Measurements from ENCODE around the gene ZBTB7C. TPM values are rescaled to one million over a fixed set of nuclear protein-coding genes. Genes with fewer than 3 reads are reported as not detected.

ZBTB7C gene
- total RNA-seq, 1 donor from 2014 or later = 7.4 TPM

GRCh38 chr18:48061781-48062570 is 347.2 kb downstream of the ZBTB7C start:
- Mint-ChIP-seq H3K27me3 (ENCODE audit: low read depth) (peaks cover 8% of the 10 kb centered on the region), H3K27ac (no peak overlapping the region), H3K9me3 (peaks cover 3% of the 10 kb centered on the region), H3K4me3 (no peak overlapping the region), H3K36me3 (no peaks in the 10 kb centered on the region), H3K4me1 (peaks cover 44% of the 10 kb centered on the region)
- TF ChIP-seq CTCF (IDR thresholded peaks at IDR 0.05; ENCODE audit: unreplicated experiment) = no peak
- no peak for DNase-seq (ENCODE audit: low spot score in 2 of 2, unreplicated experiment in 2 of 2)

- Mint-ChIP-seq H3K27ac (no peak overlapping the region), H3K4me1 (peaks cover 37% of the 10 kb centered on the region), H3K27me3 (ENCODE audit: low read depth) (peaks cover 10% of the 10 kb centered on the region), H3K9me3 (peaks cover 3% of the 10 kb centered on the region), H3K4me3 (no peak overlapping the region), H3K36me3 (no peaks in the 10 kb centered on the region)
- no peak for DNase-seq (ENCODE audit: low spot score in 2 of 2, unreplicated experiment in 2 of 2)
- no peak for TF ChIP-seq CTCF (IDR thresholded peaks at IDR 0.05; ENCODE audit: unreplicated experiment)
Measured at GRCh38 chr18:48060970-48061369, 348.2 kb downstream of the ZBTB7C start.

GRCh38 chr18:48060346-48060745 is 348.8 kb downstream of the ZBTB7C start:
- H3K36me3 Mint-ChIP-seq = no peaks in the 10 kb centered on the region
- TF ChIP-seq CTCF (IDR thresholded peaks at IDR 0.05; ENCODE audit: unreplicated experiment) = no peak
- DNase-seq (ENCODE audit: low spot score in 2 of 2, unreplicated experiment in 2 of 2) = no peak
- H3K27ac Mint-ChIP-seq = no peak overlapping the region
- H3K9me3 Mint-ChIP-seq = peaks cover 3% of the 10 kb centered on the region
- no peak overlapping the region for H3K4me3 Mint-ChIP-seq
- H3K27me3 Mint-ChIP-seq (ENCODE audit: low read depth) = peaks cover 16% of the 10 kb centered on the region
- peaks cover 35% of the 10 kb centered on the region for H3K4me1 Mint-ChIP-seq

- TF ChIP-seq CTCF (IDR thresholded peaks at IDR 0.05; ENCODE audit: unreplicated experiment) = no peak
- Mint-ChIP-seq H3K9me3 (peaks cover 3% of the 10 kb centered on the region), H3K27me3 (ENCODE audit: low read depth) (peaks cover 22% of the 10 kb centered on the region), H3K36me3 (no peaks in the 10 kb centered on the region), H3K4me3 (no peak overlapping the region), H3K4me1 (peaks cover 27% of the 10 kb centered on the region), H3K27ac (peak overlapping the region; percentile 0)
- DNase-seq (ENCODE audit: low spot score in 2 of 2, unreplicated experiment in 2 of 2) = no peak
Measured at GRCh38 chr18:48059455-48060010, 349.6 kb downstream of the ZBTB7C start.

GRCh38 chr18:48058486-48058885 is 350.7 kb downstream of the ZBTB7C start:
- DNase-seq (ENCODE audit: low spot score in 2 of 2, unreplicated experiment in 2 of 2) = no peak
- peaks cover 28% of the 10 kb centered on the region for H3K27me3 Mint-ChIP-seq (ENCODE audit: low read depth)
- H3K4me3 Mint-ChIP-seq = no peak overlapping the region
- no peaks in the 10 kb centered on the region for H3K36me3 Mint-ChIP-seq
- H3K27ac Mint-ChIP-seq = no peak overlapping the region
- H3K9me3 Mint-ChIP-seq = peaks cover 3% of the 10 kb centered on the region
- H3K4me1 Mint-ChIP-seq = peaks cover 35% of the 10 kb centered on the region
- no peak for TF ChIP-seq CTCF (IDR thresholded peaks at IDR 0.05; ENCODE audit: unreplicated experiment)

Data from mesothelial cell of epicardium (in vitro differentiated cells).